ENCODE data around the gene SRPK3.

SRPK3 gene

GRCh38 chrX:153773218-153773611 is 7.6 kb upstream of the SRPK3 start:
- no peak for DNase-seq (ENCODE audit: low read depth)
- H3K4me3 ChIP-seq (ENCODE audit: low read depth, low read length): no peak overlapping the region
- no peak for TF ChIP-seq CTCF (conservative IDR thresholded peaks at IDR 0.05; ENCODE audit: low read depth, low read length)

GRCh38 chrX:153773741-153774575 is 6.9 kb upstream of the SRPK3 start:
- TF ChIP-seq CTCF (conservative IDR thresholded peaks at IDR 0.05; ENCODE audit: low read depth, low read length): no peak
- no peak overlapping the region for H3K4me3 ChIP-seq (ENCODE audit: low read depth, low read length)
- no peak for DNase-seq (ENCODE audit: low read depth)

GRCh38 chrX:153774576-153775292 is 6.1 kb upstream of the SRPK3 start:
- no peak for DNase-seq (ENCODE audit: low read depth)
- no peak overlapping the region for H3K4me3 ChIP-seq (ENCODE audit: low read depth, low read length)
- TF ChIP-seq CTCF (conservative IDR thresholded peaks at IDR 0.05; ENCODE audit: low read depth, low read length): no peak

- DNase-seq (ENCODE audit: low read depth): no peak
- TF ChIP-seq CTCF (conservative IDR thresholded peaks at IDR 0.05; ENCODE audit: low read depth, low read length): no peak
- no peak overlapping the region for H3K4me3 ChIP-seq (ENCODE audit: low read depth, low read length)
These were observed 5.3 kb upstream of the SRPK3 start for GRCh38 chrX:153775293-153776119.

GRCh38 chrX:153776120-153776599 is 4.7 kb upstream of the SRPK3 start:
- H3K4me3 ChIP-seq (ENCODE audit: low read depth, low read length): no peak overlapping the region
- no peak for DNase-seq (ENCODE audit: low read depth)
- TF ChIP-seq CTCF (conservative IDR thresholded peaks at IDR 0.05; ENCODE audit: low read depth, low read length): no peak

- DNase-seq (ENCODE audit: low read depth): no peak
- no peak overlapping the region for H3K4me3 ChIP-seq (ENCODE audit: low read depth, low read length)
- no peak for TF ChIP-seq CTCF (conservative IDR thresholded peaks at IDR 0.05; ENCODE audit: low read depth, low read length)
These were observed 4.2 kb upstream of the SRPK3 start for GRCh38 chrX:153776611-153777045.

Measured in choroid plexus epithelial cell (primary cell).